ENCODE results near the gene DHX16. TPM values are rescaled to one million over a fixed set of nuclear protein-coding genes. Genes with fewer than 3 reads are reported as not detected.
A peak's percentile ranks its signal among the peaks of the same experiment; 100 is the strongest.
"Not testable (repeated sequence)": the region's sequence is repeated elsewhere in the genome, so short reads cannot be mapped to it uniquely, and the experiment has no call there.

The DHX16 gene
- total and polyA plus RNA-seq, 2 experiments from 2014 or later, result 16.0 to 31.3 TPM

GRCh38 chr6:30670760-30671527 lies 1.9 kb downstream of the DHX16 start:
- H3K27ac Mint-ChIP-seq, result no peak overlapping the region
- H3K9me2 ChIP-seq (ENCODE audit: insufficient read depth), result no peaks in the 10 kb centered on the region
- no peaks in the 10 kb centered on the region; the same call in 1 of the 2 replicates for H4K20me1 ChIP-seq (replicated peaks; ENCODE audit: insufficient read depth)
- no peak overlapping the region for H2AFZ ChIP-seq
- H3K27me3 Mint-ChIP-seq (ENCODE audit: insufficient read depth, low read depth, poor library complexity), result peaks cover 4% of the 10 kb centered on the region
- peaks cover 24% of the 10 kb centered on the region for H3K36me3 Mint-ChIP-seq (ENCODE audit: low read depth)
- peaks cover 5% of the 10 kb centered on the region for H3K4me1 Mint-ChIP-seq
- H3F3A ChIP-seq (replicated peaks; ENCODE audit: low read depth), result peaks cover 3% of the 10 kb centered on the region; the same call in 1 of the 2 replicates
- ATAC-seq, result peak; percentile 11; the same call in 2 of the 3 replicates
- H3K79me2 ChIP-seq (replicated peaks; ENCODE audit: insufficient read depth), result peaks cover 11% of the 10 kb centered on the region
- H3K27me3 ChIP-seq (ENCODE audit: insufficient read depth), result no peaks in the 10 kb centered on the region
- H3K4me3 Mint-ChIP-seq, result peak overlapping the region; percentile 94
- H3K4me2 ChIP-seq, result peak overlapping the region; percentile 89; the same call in 1 of the 2 replicates
- no peak overlapping the region for H3K4me3 ChIP-seq
- no peaks in the 10 kb centered on the region for H3K9me3 Mint-ChIP-seq
- peak; percentile 38 for DNase-seq (ENCODE audit: low spot score)
- H3K36me3 ChIP-seq (ENCODE audit: insufficient read depth), result peaks cover 11% of the 10 kb centered on the region; the same call in 1 of the 2 replicates
- no peak for TF ChIP-seq EZH2phosphoT487 (IDR thresholded peaks at IDR 0.05; ENCODE audit: unreplicated experiment)
- TF ChIP-seq ZNF331 (CRISPR knock-in tag; IDR thresholded peaks at IDR 0.05; ENCODE audit: low read depth), result no peak
- TF ChIP-seq CREB1 (CRISPR knock-in tag; IDR thresholded peaks at IDR 0.05; ENCODE audit: low read depth), result no peak
- no peak for TF ChIP-seq JUNB (IDR thresholded peaks at IDR 0.05; ENCODE audit: unreplicated experiment)
- TF ChIP-seq NANOG (IDR thresholded peaks at IDR 0.05; ENCODE audit: borderline replicate concordance), result no peak
- TF ChIP-seq CTCF (conservative IDR thresholded peaks at IDR 0.05; ENCODE audit: low read depth in 2 of 2), result peak in 1 of 2 experiments; percentile 37; a peak in 3 of 4 replicates
- TF ChIP-seq POLR2AphosphoS5 (IDR thresholded peaks at IDR 0.05; ENCODE audit: low read depth), result no peak
- H3K27ac ChIP-seq (ENCODE audit: low read depth), result no peak overlapping the region
- H3K4me1 ChIP-seq (ENCODE audit: insufficient read depth), result no peaks in the 10 kb centered on the region; the same call in 1 of the 2 replicates

- H3K27me3 Mint-ChIP-seq (ENCODE audit: insufficient read depth, low read depth, poor library complexity); H3K4me2 ChIP-seq; H2AFZ ChIP-seq; H3K4me1 ChIP-seq (ENCODE audit: insufficient read depth); H3K9me2 ChIP-seq (ENCODE audit: insufficient read depth); H3K79me2 ChIP-seq (replicated peaks; ENCODE audit: insufficient read depth); H3K4me3 Mint-ChIP-seq; H4K20me1 ChIP-seq (replicated peaks; ENCODE audit: insufficient read depth); H3K27ac ChIP-seq (ENCODE audit: low read depth); DNase-seq (ENCODE audit: low spot score); ATAC-seq; H3K4me1 Mint-ChIP-seq; H3K4me3 ChIP-seq; H3K27me3 ChIP-seq (ENCODE audit: insufficient read depth); H3K9me3 Mint-ChIP-seq; H3K27ac Mint-ChIP-seq; H3F3A ChIP-seq (replicated peaks; ENCODE audit: low read depth): not testable (repeated sequence)
- H3K36me3 ChIP-seq (ENCODE audit: insufficient read depth), result peaks cover 21% of the 10 kb centered on the region; the same call in 1 of the 2 replicates
- H3K36me3 Mint-ChIP-seq (ENCODE audit: low read depth), result peaks cover 60% of the 10 kb centered on the region
These were observed 6.5 kb downstream of the DHX16 start for GRCh38 chr6:30666300-30666699.

Measured in GM23338 (cell line).